GM19043 (cell line): ENCODE results near the gene MAP4K5.

ENCODE experiments used
- ATAC-seq: cut with Tn5 transposase; IDR thresholded peaks from one replicate; pipeline ENCODE4 v1.9.1; 2021; ENCODE audit warnings: low read depth; ENCODE audit not compliant: unreplicated experiment

The MAP4K5 gene

GRCh38 chr14:50488521-50488920, 43.8 kb downstream of the MAP4K5 start:
- ATAC-seq = no peak

- no peak for ATAC-seq
These were observed 53.3 kb downstream of the MAP4K5 start for GRCh38 chr14:50479041-50479440.

GRCh38 chr14:50477760-50478159, 54.6 kb downstream of the MAP4K5 start:
- no peak for ATAC-seq

- ATAC-seq = no peak
These were observed 56.2 kb downstream of the MAP4K5 start for GRCh38 chr14:50476134-50476533.

- ATAC-seq = no peak
These were observed 56.9 kb downstream of the MAP4K5 start for GRCh38 chr14:50475460-50475859.

- no peak for ATAC-seq
These were observed 60.4 kb downstream of the MAP4K5 start for GRCh38 chr14:50471838-50472465.

DNA sequence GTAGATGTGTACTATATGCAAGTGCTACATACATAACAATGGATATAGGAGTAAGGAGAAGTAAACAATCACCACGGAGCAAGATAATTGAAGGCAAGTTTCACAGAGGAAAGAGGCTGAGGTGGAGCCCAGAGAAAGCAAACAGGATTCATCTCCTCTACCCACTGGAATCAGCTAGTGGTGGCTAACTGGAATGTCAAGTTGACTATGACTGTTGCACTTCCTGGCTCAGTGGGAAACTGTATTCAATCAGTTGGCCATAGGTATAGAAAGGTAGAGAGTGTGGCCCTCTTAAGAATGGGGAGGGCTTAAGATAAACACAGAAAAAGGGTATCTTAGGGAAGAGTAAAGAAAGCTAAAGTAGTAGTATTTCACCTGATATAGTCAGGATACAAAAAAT, 62.4 kb downstream of the MAP4K5 start:
- ATAC-seq = no peak

DNA sequence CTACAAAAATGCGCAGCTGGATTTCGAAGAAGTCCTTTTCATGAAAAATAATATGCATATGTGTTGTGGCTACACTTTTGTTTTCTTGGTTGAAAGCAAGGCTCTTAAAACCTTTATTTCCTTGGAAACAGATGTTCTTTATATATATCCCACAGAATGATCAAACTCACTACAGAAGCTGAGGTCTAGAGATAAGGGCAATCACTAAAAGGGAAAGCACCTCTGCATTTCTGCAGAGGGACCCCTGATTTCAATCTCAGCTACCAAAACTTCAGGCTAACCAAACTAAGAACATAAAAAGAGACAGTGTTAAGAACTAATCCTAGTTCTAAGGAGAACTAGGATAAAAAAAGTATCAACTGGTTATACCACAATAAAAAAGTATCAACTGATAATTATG, 70.3 kb downstream of the MAP4K5 start:
- ATAC-seq = no peak

DNA sequence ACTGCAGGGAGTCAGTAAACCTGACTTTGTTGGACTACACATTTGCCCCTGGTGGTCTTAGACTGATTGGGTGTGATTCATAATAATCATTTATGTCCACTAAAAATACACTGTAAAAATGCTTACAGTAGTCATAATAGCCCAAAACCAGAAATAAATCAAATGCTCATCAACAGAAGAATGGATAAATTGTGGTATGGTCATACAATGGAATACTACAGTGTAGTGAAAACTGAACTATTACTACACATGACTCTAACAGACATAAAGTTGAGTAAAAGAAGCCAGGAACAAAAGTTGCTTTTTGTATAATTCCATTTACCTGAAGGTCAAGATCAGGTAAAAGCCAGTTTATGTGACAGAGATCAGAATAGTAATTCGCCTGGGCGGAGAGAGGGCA, 78.5 kb downstream of the MAP4K5 start:
- ATAC-seq = no peak

GRCh38 chr14:50452979-50453705, 79.2 kb downstream of the MAP4K5 start:
- ATAC-seq = no peak

DNA sequence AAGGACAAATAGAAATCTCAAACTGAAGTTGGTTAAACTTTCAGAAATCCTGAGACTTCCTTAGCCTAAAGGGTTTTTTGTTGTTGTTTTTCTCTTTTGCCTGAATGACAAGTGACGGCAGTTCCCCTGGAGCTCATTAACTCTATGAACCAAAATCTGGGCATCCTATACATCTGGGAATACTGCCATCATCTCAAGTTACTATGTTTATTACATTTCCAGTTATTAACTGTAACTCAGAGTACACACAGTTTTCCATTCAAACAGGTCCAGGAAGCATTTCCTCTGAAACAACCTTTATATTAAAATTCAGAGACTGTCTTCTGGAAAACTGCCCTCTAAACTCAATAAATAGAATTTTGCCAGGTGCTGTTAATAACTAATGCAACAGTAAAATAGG, 80.1 kb downstream of the MAP4K5 start:
- ATAC-seq = no peak

DNA sequence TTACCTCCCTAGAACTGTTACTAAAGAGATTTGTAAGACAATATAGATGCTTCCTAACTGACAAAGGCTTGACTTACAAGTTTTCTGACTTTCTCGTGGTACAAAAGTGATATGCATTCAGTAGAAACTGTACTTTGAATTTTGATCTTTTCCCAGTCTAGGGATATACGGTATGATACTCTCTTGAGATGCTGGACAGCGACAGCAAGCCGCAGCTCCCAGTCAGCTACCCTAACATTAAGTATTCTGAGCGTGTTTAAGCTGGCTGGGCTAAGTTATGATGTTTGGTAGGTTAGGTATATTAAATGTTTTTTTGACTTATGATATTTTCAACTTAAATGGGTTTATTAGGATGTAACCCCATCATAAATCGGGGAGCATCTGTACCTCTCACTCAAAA, 80.5 kb downstream of the MAP4K5 start:
- ATAC-seq = no peak

- no peak for ATAC-seq
These were observed 84.9 kb downstream of the MAP4K5 start for GRCh38 chr14:50447461-50447860.

GRCh38 chr14:50434528-50434927, 97.8 kb downstream of the MAP4K5 start:
- ATAC-seq = no peak

- no peak for ATAC-seq
These were observed 100.2 kb downstream of the MAP4K5 start for GRCh38 chr14:50432131-50432530.

- no peak for ATAC-seq
These were observed 106.6 kb downstream of the MAP4K5 start for GRCh38 chr14:50425816-50426215.

GRCh38 chr14:50425105-50425504, 107.3 kb downstream of the MAP4K5 start:
- no peak for ATAC-seq

DNA sequence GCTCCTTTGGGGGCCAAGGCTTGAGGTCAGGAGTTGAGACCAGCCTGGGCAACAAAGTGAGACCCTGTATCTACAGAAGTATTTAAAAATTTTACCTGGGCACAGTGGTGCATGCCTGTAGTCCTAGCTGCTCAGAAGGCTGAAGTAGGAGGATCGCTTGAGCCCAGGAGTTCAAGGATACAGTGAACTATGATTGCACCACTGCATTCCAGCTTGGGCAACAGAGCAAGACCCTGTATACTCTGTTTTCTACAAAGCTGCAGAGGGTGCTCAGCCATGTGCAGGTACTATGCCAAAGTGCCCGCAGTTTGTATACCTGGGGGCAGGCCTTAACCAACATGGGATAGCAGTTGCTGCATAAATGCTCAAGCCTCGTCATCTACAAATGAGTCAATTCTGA, 108.8 kb downstream of the MAP4K5 start:
- ATAC-seq = no peak

DNA sequence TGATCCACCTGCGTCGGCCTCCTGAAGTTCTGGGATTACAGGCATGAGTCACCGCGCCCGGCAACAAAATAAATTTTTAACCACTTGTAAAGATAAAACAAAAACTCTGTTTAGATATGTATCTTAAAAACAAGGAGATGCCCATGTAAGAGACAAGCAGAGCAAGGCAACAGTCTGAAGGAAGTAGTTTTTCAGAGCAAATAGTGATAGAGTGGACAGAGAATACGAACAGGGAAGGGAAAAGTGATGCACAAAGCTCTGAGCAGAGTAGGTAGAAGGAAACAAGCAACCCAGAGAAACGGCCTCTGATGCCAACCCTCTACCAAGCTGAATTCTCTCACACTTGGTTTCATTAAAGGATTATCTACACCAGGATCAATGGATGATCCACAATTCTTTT, 110.9 kb downstream of the MAP4K5 start:
- no peak for ATAC-seq

DNA sequence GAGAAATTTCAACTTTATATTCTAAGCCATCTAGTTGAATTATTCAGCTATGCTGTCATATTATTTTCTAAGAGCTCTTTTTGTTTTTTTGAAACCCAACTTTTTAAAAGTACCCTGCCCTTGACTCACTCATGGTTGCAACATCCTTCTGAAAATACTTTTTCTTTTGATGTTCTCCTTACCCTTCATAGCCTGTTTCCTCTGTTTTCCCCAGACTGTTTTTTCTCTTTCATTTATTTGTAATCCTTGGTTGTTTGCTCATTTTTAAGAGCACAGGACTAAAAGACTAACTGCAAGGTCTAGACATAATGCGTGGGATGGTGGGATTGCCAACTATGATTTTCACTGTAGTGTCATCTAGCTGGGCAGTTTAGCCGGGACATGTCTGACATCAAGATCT, 114.5 kb downstream of the MAP4K5 start:
- no peak for ATAC-seq

DNA sequence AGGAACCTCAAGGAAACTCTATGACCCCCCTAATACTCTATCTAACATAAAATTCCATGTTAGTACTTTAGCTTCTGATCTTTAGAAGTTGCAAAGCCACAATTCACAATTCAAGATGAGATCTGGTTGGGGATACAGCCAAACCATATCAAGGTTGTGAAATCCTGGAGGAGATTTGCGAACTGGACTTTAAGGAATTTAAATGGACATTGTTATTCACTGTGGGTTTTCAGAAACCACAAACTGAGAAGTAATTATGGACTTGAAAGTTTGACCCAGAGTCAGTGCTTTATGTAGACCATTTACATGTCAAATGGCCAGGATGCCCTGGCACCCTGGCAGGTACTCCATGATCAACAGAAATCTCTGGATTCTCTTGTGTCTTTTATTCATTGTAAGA, 121.4 kb downstream of the MAP4K5 start:
- ATAC-seq = no peak

DNA sequence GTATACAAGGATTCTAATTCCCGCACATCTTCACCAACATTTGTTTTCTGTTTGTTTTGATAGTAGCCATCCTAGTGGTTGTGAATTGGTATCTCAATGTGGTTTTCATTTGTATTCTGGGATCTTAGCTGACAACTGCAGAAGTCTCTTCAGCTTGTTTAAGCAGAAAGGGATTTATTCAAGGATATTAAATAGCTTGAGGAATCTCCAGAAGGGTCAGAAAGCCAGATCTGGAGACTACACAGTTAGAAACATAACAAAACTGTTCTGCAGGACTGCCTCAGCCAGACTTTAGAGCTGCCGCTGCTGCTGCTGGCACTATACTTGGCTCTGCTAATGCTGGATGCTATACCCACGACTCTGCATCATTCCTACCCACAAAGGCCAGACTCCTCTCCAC, 122.3 kb downstream of the MAP4K5 start:
- ATAC-seq = no peak
